Measurements from ENCODE around the gene FOXP3. TPM values are rescaled to one million over a fixed set of nuclear protein-coding genes. Genes with fewer than 3 reads are reported as not detected.

The FOXP3 gene
- total and polyA plus RNA-seq, 8 donors = 0.04 to 0.16 (median 0.12) TPM; not detected in 5

GRCh38 chrX:49202022-49202421, 62.5 kb downstream of the FOXP3 start:
- ATAC-seq = peak; percentile 33 to 58 (median 46)
- Histone ChIP-seq H3K27ac (peak overlapping the region in 2 of 4 donors; percentile 12 to 55), H3K4me1 (peaks cover 0 to 5% (median 4%) of the 10 kb centered on the region in 3 donors), H3K27me3 (no peaks in the 10 kb centered on the region), H3K36me3 (no peaks in the 10 kb centered on the region), H3K4me3 (no peak overlapping the region), H3K9me3 (no peaks in the 10 kb centered on the region)
- TF ChIP-seq, protein P1, sequence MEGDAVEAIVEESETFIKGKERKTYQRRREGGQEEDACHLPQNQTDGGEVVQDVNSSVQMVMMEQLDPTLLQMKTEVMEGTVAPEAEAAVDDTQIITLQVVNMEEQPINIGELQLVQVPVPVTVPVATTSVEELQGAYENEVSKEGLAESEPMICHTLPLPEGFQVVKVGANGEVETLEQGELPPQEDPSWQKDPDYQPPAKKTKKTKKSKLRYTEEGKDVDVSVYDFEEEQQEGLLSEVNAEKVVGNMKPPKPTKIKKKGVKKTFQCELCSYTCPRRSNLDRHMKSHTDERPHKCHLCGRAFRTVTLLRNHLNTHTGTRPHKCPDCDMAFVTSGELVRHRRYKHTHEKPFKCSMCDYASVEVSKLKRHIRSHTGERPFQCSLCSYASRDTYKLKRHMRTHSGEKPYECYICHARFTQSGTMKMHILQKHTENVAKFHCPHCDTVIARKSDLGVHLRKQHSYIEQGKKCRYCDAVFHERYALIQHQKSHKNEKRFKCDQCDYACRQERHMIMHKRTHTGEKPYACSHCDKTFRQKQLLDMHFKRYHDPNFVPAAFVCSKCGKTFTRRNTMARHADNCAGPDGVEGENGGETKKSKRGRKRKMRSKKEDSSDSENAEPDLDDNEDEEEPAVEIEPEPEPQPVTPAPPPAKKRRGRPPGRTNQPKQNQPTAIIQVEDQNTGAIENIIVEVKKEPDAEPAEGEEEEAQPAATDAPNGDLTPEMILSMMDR (IDR thresholded peaks at IDR 0.05) = no peak
- intact Hi-C loops (cut with DNase I) = no loop called here
- 37 to 39% methylated on average over 2 of the region's 2 CpGs for WGBS, 2 donors
- FAIRE-seq = peak; percentile 57
- no peak for DNase-seq

Other genes with a start within 250 kb of the FOXP3 start
- 10 to 100 TPM in 3 of 6 donors, 1 to 10 TPM in 3; 8.5 to 18.8 (median 11.0) TPM for gene TFE3, start 221.4 kb downstream of the FOXP3 start, total RNA-seq
- 10 to 100 TPM; 20.1 to 20.6 TPM for gene TFE3, start 221.4 kb downstream of the FOXP3 start, polyA plus RNA-seq
- gene CCDC120, start 205.7 kb downstream of the FOXP3 start, total RNA-seq = 10 to 100 TPM in 1 of 6 donors, 1 to 10 TPM in 5; 4.5 to 10.6 (median 6.8) TPM
- gene CCDC120, start 205.7 kb downstream of the FOXP3 start, polyA plus RNA-seq = 1 to 10 TPM; 7.3 to 8.2 TPM
- gene PRAF2, start 190.7 kb downstream of the FOXP3 start, total RNA-seq = 1 to 10 TPM; 1.3 to 8.8 (median 3.9) TPM
- 10 to 100 TPM; 11.3 to 15.8 TPM for gene PRAF2, start 190.7 kb downstream of the FOXP3 start, polyA plus RNA-seq
- gene WDR45, start 184.8 kb downstream of the FOXP3 start, total RNA-seq = 10 to 100 TPM; 34.9 to 48.5 (median 45.6) TPM
- gene WDR45, start 184.8 kb downstream of the FOXP3 start, polyA plus RNA-seq = 100 to 1,000 TPM in 1 of 2 donors, 10 to 100 TPM in 1; 98.1 to 121 TPM
- gene GPKOW, start 141.0 kb downstream of the FOXP3 start, total RNA-seq = 10 to 100 TPM in 1 of 6 donors, 1 to 10 TPM in 5; 5.4 to 11.5 (median 7.7) TPM
- 10 to 100 TPM in 1 of 2 donors, 1 to 10 TPM in 1; 5.1 to 10.5 TPM for gene GPKOW, start 141.0 kb downstream of the FOXP3 start, polyA plus RNA-seq
- gene MAGIX, start 102.0 kb downstream of the FOXP3 start, total RNA-seq = 10 to 100 TPM in 1 of 6 donors, 1 to 10 TPM in 5; 6.8 to 12.7 (median 8.3) TPM
- 10 to 100 TPM; 12.8 to 25.7 TPM for gene MAGIX, start 102.0 kb downstream of the FOXP3 start, polyA plus RNA-seq
- 100 to 1,000 TPM in 4 of 6 donors, 10 to 100 TPM in 2; 36.0 to 125 (median 114) TPM for gene PLP2, start 92.8 kb downstream of the FOXP3 start, total RNA-seq
- gene PLP2, start 92.8 kb downstream of the FOXP3 start, polyA plus RNA-seq = 100 to 1,000 TPM; 119 to 126 TPM
- 1 to 10 TPM; 4.2 to 7.0 (median 5.6) TPM for gene PRICKLE3, start 78.3 kb downstream of the FOXP3 start, total RNA-seq
- gene PRICKLE3, start 78.3 kb downstream of the FOXP3 start, polyA plus RNA-seq = 1 to 10 TPM; 4.3 to 6.7 TPM
- gene SYP, start 64.5 kb downstream of the FOXP3 start, total RNA-seq = 1 to 10 TPM; 2.0 to 9.8 (median 4.2) TPM
- gene SYP, start 64.5 kb downstream of the FOXP3 start, polyA plus RNA-seq = 10 to 100 TPM; 13.4 to 41.7 TPM
- under 1 TPM; 0.03 to 0.87 (median 0.18) TPM for gene CACNA1F, start 31.4 kb downstream of the FOXP3 start, total RNA-seq
- under 1 TPM; 0.23 to 0.30 TPM for gene CACNA1F, start 31.4 kb downstream of the FOXP3 start, polyA plus RNA-seq
- gene CCDC22, start 29.2 kb downstream of the FOXP3 start, total RNA-seq = 10 to 100 TPM in 1 of 6 donors, 1 to 10 TPM in 5; 6.2 to 11.4 (median 8.6) TPM
- gene CCDC22, start 29.2 kb downstream of the FOXP3 start, polyA plus RNA-seq = 10 to 100 TPM in 1 of 2 donors, 1 to 10 TPM in 1; 9.3 to 13.8 TPM
- gene PPP1R3F, start 5.1 kb upstream of the FOXP3 start, total RNA-seq = 1 to 10 TPM; 1.1 to 2.8 (median 1.6) TPM
- 1 to 10 TPM; 2.9 to 5.6 TPM for gene PPP1R3F, start 5.1 kb upstream of the FOXP3 start, polyA plus RNA-seq
- gene GAGE10, start 38.9 kb upstream of the FOXP3 start, total RNA-seq = not detected
- gene GAGE10, start 38.9 kb upstream of the FOXP3 start, polyA plus RNA-seq = not detected
- gene GAGE12J, start 57.3 kb upstream of the FOXP3 start, total RNA-seq = not detected
- gene GAGE12J, start 57.3 kb upstream of the FOXP3 start, polyA plus RNA-seq = not detected
- gene GAGE13, start 66.9 kb upstream of the FOXP3 start, total RNA-seq = not detected
- gene GAGE13, start 66.9 kb upstream of the FOXP3 start, polyA plus RNA-seq = not detected

All from pancreas (tissue), 10 donors.